ENCODE measurements around the gene PLA2G4B.

DNA sequence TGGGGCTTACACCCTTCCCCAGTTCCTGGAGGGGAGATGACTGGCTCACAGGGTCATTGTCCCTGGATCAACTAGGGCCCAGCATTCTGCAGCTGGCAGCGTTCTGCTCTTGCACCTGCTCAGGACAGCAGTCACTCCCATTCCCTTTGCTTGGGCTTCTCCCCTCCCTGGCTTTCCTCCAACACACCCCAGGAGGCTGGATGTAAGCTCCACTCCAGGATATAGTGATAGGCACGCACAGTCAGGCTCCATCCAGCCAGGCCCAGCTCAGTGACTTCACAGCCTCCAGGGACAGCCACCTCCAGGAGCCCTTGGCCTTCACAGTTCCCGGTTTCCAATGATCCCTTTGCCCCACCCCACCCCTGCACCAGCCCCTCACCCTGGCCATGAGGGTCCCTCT, 53.3 kb downstream of the PLA2G4B start:
- TF ChIP-seq, protein P1, sequence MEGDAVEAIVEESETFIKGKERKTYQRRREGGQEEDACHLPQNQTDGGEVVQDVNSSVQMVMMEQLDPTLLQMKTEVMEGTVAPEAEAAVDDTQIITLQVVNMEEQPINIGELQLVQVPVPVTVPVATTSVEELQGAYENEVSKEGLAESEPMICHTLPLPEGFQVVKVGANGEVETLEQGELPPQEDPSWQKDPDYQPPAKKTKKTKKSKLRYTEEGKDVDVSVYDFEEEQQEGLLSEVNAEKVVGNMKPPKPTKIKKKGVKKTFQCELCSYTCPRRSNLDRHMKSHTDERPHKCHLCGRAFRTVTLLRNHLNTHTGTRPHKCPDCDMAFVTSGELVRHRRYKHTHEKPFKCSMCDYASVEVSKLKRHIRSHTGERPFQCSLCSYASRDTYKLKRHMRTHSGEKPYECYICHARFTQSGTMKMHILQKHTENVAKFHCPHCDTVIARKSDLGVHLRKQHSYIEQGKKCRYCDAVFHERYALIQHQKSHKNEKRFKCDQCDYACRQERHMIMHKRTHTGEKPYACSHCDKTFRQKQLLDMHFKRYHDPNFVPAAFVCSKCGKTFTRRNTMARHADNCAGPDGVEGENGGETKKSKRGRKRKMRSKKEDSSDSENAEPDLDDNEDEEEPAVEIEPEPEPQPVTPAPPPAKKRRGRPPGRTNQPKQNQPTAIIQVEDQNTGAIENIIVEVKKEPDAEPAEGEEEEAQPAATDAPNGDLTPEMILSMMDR (conservative IDR thresholded peaks at IDR 0.05; ENCODE audit: low read length) = no peak
- TF ChIP-seq EZH2phosphoT487 (IDR thresholded peaks at IDR 0.05; ENCODE audit: borderline replicate concordance) = no peak
